BLaER1 treated with 17β-estradiol and CSF1 and Interleukin-3, amounts not matched to agents 10 nM and 100 nM (cell line): ENCODE measurements around the gene GNG2.

ENCODE experiments used
- H3K27ac ChIP-seq, 11 experiments: shearing (Covaris generic); formaldehyde crosslinking; 2 replicates each; pipeline ENCODE4 v1.8.1; 2022
- H3K27me3 ChIP-seq, 11 experiments: shearing (Covaris generic); formaldehyde crosslinking; 2 replicates each; pipeline ENCODE4 v1.8.1; 2022
- H3K36me3 ChIP-seq, 11 experiments: shearing (Covaris generic); formaldehyde crosslinking; 2 replicates each; pipeline ENCODE4 v1.8.1; 2022
- H3K4me1 ChIP-seq, 10 experiments: shearing (Covaris generic); formaldehyde crosslinking; 2 replicates each; pipeline ENCODE4 v1.8.1; 2022
- H3K4me2 ChIP-seq, 11 experiments: shearing (Covaris generic); formaldehyde crosslinking; 2 replicates each; pipeline ENCODE4 v1.8.1; 2022
- H3K4me3 ChIP-seq, 10 experiments: shearing (Covaris generic); formaldehyde crosslinking; 2 replicates each; pipeline ENCODE4 v1.8.1; 2022
- H3K9ac ChIP-seq, 11 experiments: shearing (Covaris generic); formaldehyde crosslinking; 2 replicates each; pipeline ENCODE4 v1.8.1; 2022
- H3K9me3 ChIP-seq, 11 experiments: shearing (Covaris generic); formaldehyde crosslinking; replicated peaks in 1 of 11; 2 replicates each; pipeline ENCODE4 v1.8.1; 2022
- H4K20me1 ChIP-seq, 11 experiments: shearing (Covaris generic); formaldehyde crosslinking; 2 replicates each; pipeline ENCODE4 v1.8.1; 2022
- Cebpa-rat ChIP-seq, 11 experiments: shearing (Covaris generic); IDR thresholded peaks; 2 replicates each; pipeline ENCODE4 v1.8.1; 2022

Gene GNG2

GRCh38 chr14:51981218-51981854 lies 120.9 kb downstream of the GNG2 start:
- Histone ChIP-seq H3K36me3 (peaks cover 0 to 6% (median 0%) of the 10 kb centered on the region in 11 experiments; a peak in 1 of 22 replicates), H3K27me3 (no peaks in the 10 kb centered on the region), H3K27ac (no peak overlapping the region), H3K4me3 (no peak overlapping the region), H3K9me3 (peaks cover 0 to 22% (median 14%) of the 10 kb centered on the region in 11 experiments; a peak in 16 of 22 replicates), H3K4me1 (peaks cover 0 to 5% (median 0%) of the 10 kb centered on the region in 10 experiments; a peak in 5 of 20 replicates), H3K4me2 (no peak overlapping the region), H3K9ac (no peak overlapping the region), H4K20me1 (no peaks in the 10 kb centered on the region)
- TF ChIP-seq Cebpa-rat (IDR thresholded peaks at IDR 0.05): no peak

GRCh38 chr14:51988221-51988620 lies 127.8 kb downstream of the GNG2 start:
- H3K9me3 ChIP-seq: peaks cover 0 to 18% (median 14%) of the 10 kb centered on the region in 11 experiments; a peak in 16 of 22 replicates
- no peaks in the 10 kb centered on the region for H3K27me3 ChIP-seq
- H3K27ac ChIP-seq: peak overlapping the region in 4 of 11 experiments; percentile 83 to 89 (median 86); a peak in 2 of 22 replicates
- peak overlapping the region in 1 of 11 experiments; percentile 87; a peak in 1 of 22 replicates for H3K9ac ChIP-seq
- TF ChIP-seq Cebpa-rat (IDR thresholded peaks at IDR 0.05): no peak
- peaks cover 16 to 35% (median 31%) of the 10 kb centered on the region in 10 experiments for H3K4me1 ChIP-seq
- H3K36me3 ChIP-seq: peaks cover 19 to 26% (median 22%) of the 10 kb centered on the region in 11 experiments
- H4K20me1 ChIP-seq: peaks cover 0 to 28% (median 6%) of the 10 kb centered on the region in 11 experiments; a peak in 7 of 22 replicates
- H3K4me2 ChIP-seq: peak overlapping the region in 9 of 11 experiments; percentile 62 to 85 (median 79); a peak in 14 of 22 replicates
- no peak overlapping the region for H3K4me3 ChIP-seq

GRCh38 chr14:51989293-51990234 lies 129.2 kb downstream of the GNG2 start, which contains the start of gene RTRAF:
TSS of gene RTRAF (plus strand) at chr14:51989546. CDS start at chr14:51989640, 94 bp downstream.
- H3K4me1 ChIP-seq: peaks cover 20 to 48% (median 41%) of the 10 kb centered on the region in 10 experiments
- peaks cover 0 to 41% (median 8%) of the 10 kb centered on the region in 11 experiments; a peak in 10 of 22 replicates for H4K20me1 ChIP-seq
- TF ChIP-seq Cebpa-rat (IDR thresholded peaks at IDR 0.05): no peak
- no peaks in the 10 kb centered on the region for H3K27me3 ChIP-seq
- H3K9me3 ChIP-seq: peaks cover 0 to 4% (median under 1%) of the 10 kb centered on the region in 11 experiments; a peak in 10 of 22 replicates
- H3K4me2 ChIP-seq: peak within 1 kb of the TSS; percentile 70 to 93 (median 85)
- peak within 1 kb of the TSS; percentile 84 to 94 (median 91) for H3K9ac ChIP-seq
- H3K27ac ChIP-seq: peak within 1 kb of the TSS; percentile 79 to 91 (median 87)
- peaks cover 26 to 40% (median 34%) of the 10 kb centered on the region in 11 experiments for H3K36me3 ChIP-seq
- H3K4me3 ChIP-seq: peak within 1 kb of the TSS; percentile 78 to 94 (median 85)

DNA sequence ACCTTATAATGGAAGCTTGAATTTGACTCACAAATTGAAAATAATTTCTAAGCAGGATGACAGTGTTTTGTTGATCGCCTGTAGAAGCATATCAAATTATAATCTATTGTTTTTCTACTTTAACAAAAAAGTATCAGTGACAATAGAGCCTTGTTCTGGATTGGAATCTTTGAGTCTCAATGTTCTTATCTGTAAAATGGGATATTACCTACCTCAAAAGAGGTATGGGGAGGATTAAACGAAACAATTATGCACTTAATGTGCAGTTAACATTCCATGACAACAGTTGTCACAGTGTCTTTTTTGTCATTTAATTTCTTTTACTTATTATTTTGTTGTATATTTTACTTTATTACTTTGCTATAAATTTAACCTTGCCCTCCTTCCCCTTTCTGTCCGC lies 130.1 kb downstream of the GNG2 start:
- TF ChIP-seq Cebpa-rat (IDR thresholded peaks at IDR 0.05): no peak
- Histone ChIP-seq H3K36me3 (peaks cover 35 to 49% (median 43%) of the 10 kb centered on the region in 11 experiments), H4K20me1 (peaks cover 0 to 51% (median 12%) of the 10 kb centered on the region in 11 experiments; a peak in 14 of 22 replicates), H3K4me3 (peak overlapping the region; percentile 78 to 94 (median 85)), H3K9me3 (no peaks in the 10 kb centered on the region), H3K9ac (peak overlapping the region; percentile 84 to 94 (median 91)), H3K27ac (peak overlapping the region in 10 of 11 experiments; percentile 79 to 91 (median 88); a peak in 18 of 22 replicates), H3K4me1 (peaks cover 20 to 57% (median 43%) of the 10 kb centered on the region in 10 experiments), H3K27me3 (no peaks in the 10 kb centered on the region), H3K4me2 (peak overlapping the region; percentile 69 to 93 (median 82))

DNA sequence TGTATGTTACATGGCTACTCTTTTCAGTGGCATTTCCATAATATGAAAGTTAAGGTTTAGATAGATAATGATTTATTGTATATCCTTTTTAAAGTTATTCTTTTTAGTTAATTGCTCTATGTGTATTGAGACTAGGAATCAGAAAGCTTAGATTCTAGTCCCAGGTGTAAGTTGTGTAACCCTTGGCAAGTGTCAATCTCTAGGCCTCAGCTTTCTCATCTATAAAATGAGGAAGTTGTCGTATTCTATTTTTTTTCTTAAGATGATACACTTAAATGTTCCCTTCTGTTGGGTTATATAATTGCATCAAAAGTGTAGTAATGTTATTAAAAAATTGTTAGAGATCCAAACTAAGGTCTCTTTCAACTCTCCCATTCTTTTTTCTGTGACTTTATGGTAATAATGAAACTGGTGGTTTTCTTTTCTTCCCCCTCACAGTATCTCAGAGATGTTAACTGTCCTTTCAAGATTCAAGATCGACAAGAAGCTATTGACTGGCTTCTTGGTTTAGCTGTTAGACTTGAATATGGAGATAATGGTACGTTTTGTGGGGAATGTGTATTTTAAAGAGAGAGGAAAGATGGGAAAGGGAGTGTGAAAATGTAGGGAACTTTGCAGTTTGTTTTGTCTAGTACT lies 133.0 kb downstream of the GNG2 start:
- Histone ChIP-seq H3K27ac (no peak overlapping the region), H3K9ac (no peak overlapping the region), H4K20me1 (peaks cover 5 to 68% (median 24%) of the 10 kb centered on the region in 11 experiments; a peak in 14 of 22 replicates), H3K36me3 (peaks cover 57 to 78% (median 67%) of the 10 kb centered on the region in 11 experiments), H3K9me3 (no peaks in the 10 kb centered on the region), H3K4me2 (peak overlapping the region in 5 of 11 experiments; percentile 11 to 45 (median 24); a peak in 4 of 22 replicates), H3K4me3 (no peak overlapping the region), H3K4me1 (peaks cover 20 to 58% (median 42%) of the 10 kb centered on the region in 10 experiments), H3K27me3 (no peaks in the 10 kb centered on the region)
- no peak for TF ChIP-seq Cebpa-rat (IDR thresholded peaks at IDR 0.05)

GRCh38 chr14:51996148-51996746 lies 135.8 kb downstream of the GNG2 start:
- no peak for TF ChIP-seq Cebpa-rat (IDR thresholded peaks at IDR 0.05)
- Histone ChIP-seq H3K4me1 (peaks cover 12 to 40% (median 25%) of the 10 kb centered on the region in 10 experiments; a peak in 19 of 20 replicates), H3K9me3 (no peaks in the 10 kb centered on the region), H3K36me3 (peaks cover 84 to 100% (median 93%) of the 10 kb centered on the region in 11 experiments), H3K4me2 (no peak overlapping the region), H3K27me3 (no peaks in the 10 kb centered on the region), H3K4me3 (no peak overlapping the region), H4K20me1 (peaks cover 5 to 60% (median 21%) of the 10 kb centered on the region in 11 experiments; a peak in 14 of 22 replicates), H3K27ac (no peak overlapping the region), H3K9ac (no peak overlapping the region)

- no peak overlapping the region for H3K27ac ChIP-seq
- TF ChIP-seq Cebpa-rat (IDR thresholded peaks at IDR 0.05): no peak
- H3K9me3 ChIP-seq: no peaks in the 10 kb centered on the region
- H3K4me1 ChIP-seq: peaks cover 4 to 22% (median 12%) of the 10 kb centered on the region in 10 experiments; a peak in 13 of 20 replicates
- peaks cover 5 to 52% (median 16%) of the 10 kb centered on the region in 11 experiments; a peak in 15 of 22 replicates for H4K20me1 ChIP-seq
- no peak overlapping the region for H3K4me3 ChIP-seq
- no peak overlapping the region for H3K9ac ChIP-seq
- peaks cover 88 to 100% (median 96%) of the 10 kb centered on the region in 11 experiments for H3K36me3 ChIP-seq
- H3K27me3 ChIP-seq: no peaks in the 10 kb centered on the region
- no peak overlapping the region for H3K4me2 ChIP-seq
These were observed 137.9 kb downstream of the GNG2 start for GRCh38 chr14:51998348-51998747.

DNA sequence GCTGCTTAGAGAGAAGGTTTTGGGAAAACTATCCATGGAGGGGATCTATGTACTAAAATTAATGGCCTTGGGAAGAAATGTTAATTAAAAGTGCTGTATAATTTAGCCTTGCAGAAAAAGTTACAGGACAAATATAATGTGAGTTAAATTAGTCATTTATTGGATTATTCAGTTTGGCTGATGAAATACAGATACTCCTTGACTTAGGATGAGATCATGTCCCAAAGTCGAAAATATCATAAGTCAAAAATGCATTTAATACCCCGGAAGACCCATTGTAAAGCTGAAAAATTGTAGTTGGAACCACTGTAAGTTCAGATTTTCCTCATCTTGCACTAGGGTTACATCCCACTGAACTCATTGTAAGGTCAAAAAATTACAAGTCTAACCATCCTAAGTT lies 138.7 kb downstream of the GNG2 start:
- Histone ChIP-seq H3K9me3 (no peaks in the 10 kb centered on the region), H3K4me2 (no peak overlapping the region), H3K27ac (no peak overlapping the region), H3K4me3 (no peak overlapping the region), H3K4me1 (peaks cover 0 to 15% (median 5%) of the 10 kb centered on the region in 10 experiments; a peak in 9 of 20 replicates), H4K20me1 (peaks cover 5 to 44% (median 11%) of the 10 kb centered on the region in 11 experiments; a peak in 14 of 22 replicates), H3K9ac (no peak overlapping the region), H3K27me3 (no peaks in the 10 kb centered on the region), H3K36me3 (peaks cover 91 to 100% (median 97%) of the 10 kb centered on the region in 11 experiments)
- no peak for TF ChIP-seq Cebpa-rat (IDR thresholded peaks at IDR 0.05)
